Pulmonary artery endothelial cell (primary cell): Measurements from ENCODE around the gene EMC9. TPM values are rescaled to one million over a fixed set of nuclear protein-coding genes. Genes with fewer than 3 reads are reported as not detected.

ENCODE experiments used
- DNase-seq: peaks from one replicate; pipeline ENCODE4 v3.0.0-alpha.2; 2011; ENCODE audit warnings: low read depth, low spot score
- total RNA-seq: library from RNA; depleted of rRNA; stranded (reverse); fragments of >200 nt; gene quantifications from 2 replicates; pipeline ENCODE4 v1.2.3, GENCODE V29; 2014

The EMC9 gene
- total RNA-seq, 1 donor from 2014 or later = 27.6 TPM

DNA sequence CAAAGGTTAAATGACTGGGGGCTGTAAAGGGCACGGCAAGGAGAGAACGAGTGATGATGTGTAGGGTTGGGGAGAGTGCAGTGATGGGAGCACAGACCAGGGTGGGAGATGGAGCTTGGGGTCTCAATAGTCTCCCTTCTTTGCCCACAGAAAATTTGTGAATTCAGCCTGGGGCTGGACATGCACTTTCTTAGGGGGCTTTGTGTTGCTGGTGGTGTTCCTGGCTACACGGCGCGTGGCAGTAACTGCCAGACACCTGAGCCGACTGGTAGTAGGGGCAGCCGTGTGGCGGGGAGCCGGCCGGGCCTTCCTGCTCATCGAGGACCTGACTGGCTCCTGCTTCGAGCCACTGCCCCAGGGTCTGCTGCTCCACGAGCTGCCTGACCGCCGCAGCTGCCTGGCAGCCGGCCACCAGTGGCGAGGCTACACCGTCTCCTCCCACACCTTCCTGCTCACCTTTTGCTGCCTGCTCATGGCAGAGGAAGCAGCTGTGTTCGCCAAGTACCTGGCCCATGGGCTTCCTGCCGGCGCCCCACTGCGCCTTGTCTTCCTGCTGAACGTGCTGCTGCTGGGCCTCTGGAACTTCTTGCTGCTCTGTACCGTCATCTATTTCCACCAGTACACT, 9.2 kb downstream of the EMC9 start:
- DNase-seq = no peak

DNA sequence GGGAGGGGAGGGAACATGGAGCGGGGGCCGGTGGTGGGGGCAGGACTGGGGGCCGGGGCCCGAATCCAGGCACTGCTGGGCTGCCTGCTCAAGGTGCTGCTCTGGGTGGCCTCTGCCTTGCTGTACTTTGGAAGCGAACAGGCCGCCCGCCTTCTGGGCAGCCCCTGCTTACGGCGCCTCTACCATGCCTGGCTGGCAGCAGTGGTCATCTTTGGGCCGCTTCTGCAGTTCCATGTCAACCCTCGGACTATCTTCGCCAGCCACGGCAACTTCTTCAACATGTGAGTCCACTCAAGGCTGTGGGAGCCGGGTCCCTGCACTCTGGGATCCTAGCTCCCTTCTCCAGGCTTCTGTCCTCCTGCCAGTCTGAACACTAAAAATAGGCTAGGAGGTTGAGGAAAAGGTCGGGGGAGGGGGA, 9.8 kb downstream of the EMC9 start:
- DNase-seq = no peak

DNA sequence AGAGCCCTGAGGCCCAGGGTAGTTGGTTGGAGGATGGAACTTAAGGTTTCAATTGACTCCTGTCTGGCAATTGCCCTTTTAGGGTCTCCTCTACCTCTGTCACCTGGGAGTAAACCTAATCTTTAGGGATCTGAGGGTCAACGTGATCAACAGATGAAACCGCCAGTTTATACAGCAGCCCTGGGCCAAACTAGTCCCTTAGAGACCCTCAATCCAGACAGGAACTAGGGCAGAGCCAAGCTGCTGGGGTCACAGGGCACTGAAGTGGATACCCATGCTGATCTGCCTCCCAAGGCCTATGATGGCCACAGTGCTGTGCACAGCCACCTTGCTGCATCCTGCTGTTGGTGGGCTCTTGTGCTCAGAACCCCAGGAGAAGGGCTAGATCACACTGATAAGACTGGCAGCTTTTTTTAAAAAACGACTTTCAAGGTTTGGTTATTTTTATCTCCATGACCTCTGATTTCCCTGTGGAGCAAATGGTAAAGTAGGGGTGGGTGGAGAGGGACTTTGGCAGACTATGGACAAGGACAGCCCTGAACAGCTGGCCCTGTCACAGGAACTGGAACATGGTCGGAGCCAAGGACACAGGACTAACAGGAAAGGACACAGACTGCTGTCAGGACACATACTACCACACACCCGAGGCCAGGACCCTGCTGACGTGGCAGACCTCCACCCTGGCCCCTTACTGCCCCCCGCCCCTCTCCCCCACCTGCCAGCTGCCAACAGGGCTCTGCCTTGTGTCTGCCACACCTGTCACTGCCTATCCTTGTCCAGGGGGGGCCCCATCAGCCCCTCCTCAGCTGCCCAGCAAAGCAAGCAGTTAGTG, 10.5 kb downstream of the EMC9 start:
- no peak for DNase-seq

DNA sequence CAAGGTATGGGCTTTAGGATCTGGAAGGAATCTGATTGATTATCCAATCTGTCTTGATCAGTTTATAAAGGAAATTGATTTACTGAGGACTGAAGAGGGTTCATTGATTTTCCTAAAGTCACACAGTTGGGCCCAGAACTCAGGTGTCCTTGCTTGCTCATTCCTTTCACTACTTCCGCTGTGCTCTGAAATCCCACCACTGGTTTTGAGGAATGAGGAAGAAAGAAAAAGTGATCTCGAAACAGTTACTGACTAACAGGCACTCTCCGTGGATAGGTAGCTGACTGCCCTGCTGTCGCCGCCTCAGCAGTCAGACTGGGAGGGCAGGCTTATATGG, 11.0 kb downstream of the EMC9 start, which contains the start of gene FITM1:
Gene FITM1 (plus strand): TSS at position 280 of the 337 bp plus-strand sequence. CDS start 905 bp downstream, outside the sequence.
- DNase-seq = no peak

DNA sequence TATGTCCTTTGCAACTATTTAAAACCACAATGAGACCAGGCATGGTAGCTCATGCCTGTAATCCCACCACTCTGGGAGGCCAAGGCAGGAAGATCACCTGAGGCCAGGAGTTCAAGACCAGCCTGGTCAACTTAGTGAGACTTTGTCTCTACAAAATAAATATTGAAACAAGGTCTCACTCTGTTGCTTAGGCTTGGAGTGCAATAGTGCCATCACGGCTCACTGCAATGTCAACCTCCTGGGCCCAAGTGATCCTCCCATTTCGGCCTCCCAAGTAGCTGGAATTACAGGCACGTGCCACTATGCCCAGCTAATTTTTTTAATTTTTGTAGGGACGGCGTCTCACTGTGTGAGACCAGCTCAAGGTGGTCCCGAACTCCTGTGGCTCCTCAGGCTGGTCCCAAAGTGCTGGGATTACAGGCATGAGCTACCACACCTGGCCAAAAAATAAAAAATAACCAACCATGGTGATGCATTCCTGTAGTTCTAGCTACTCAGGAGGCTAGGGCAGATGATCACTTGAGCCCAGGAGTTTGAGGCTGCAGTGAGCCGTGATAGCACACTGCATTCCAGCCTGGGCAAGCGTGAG, 11.9 kb downstream of the EMC9 start:
- DNase-seq = no peak

DNA sequence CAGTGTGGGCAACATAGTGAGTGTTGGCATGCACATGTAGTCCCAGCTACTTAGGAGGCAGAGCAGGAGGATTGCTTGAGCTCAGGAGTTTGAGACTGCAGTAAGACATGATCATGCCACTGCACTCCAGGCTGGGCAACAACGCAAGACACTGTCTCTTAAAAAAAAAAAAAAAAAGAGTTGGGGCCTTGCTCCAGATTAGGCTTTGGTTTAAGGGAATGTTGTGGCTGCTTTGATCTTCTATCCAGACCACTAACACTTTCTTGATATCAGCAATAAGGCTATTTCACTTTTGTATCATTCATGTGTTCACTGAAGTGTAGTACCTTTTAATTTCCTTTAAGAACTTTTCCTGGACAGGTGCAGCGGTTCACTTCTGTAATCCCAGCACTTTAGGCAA, 13.7 kb downstream of the EMC9 start:
- no peak for DNase-seq

DNA sequence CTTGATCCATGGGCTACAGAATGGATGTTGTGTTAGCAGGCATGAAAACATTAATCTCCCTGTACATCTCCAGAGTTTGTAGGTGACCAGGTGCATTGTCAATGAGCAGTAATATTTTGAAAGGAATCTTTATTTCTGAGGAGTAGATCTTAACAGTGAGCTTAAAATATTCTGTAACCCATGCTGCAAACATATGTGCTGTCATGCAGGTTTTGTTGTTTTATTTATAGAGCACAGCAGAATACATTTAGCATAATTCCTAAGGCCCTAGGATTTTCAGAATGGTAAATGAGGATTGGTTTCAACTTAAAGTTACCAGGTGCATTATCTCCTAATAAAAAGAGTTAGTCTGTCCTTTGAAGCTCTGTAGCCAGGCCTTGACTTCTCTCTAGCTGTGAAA, 14.5 kb downstream of the EMC9 start:
- no peak for DNase-seq

DNA sequence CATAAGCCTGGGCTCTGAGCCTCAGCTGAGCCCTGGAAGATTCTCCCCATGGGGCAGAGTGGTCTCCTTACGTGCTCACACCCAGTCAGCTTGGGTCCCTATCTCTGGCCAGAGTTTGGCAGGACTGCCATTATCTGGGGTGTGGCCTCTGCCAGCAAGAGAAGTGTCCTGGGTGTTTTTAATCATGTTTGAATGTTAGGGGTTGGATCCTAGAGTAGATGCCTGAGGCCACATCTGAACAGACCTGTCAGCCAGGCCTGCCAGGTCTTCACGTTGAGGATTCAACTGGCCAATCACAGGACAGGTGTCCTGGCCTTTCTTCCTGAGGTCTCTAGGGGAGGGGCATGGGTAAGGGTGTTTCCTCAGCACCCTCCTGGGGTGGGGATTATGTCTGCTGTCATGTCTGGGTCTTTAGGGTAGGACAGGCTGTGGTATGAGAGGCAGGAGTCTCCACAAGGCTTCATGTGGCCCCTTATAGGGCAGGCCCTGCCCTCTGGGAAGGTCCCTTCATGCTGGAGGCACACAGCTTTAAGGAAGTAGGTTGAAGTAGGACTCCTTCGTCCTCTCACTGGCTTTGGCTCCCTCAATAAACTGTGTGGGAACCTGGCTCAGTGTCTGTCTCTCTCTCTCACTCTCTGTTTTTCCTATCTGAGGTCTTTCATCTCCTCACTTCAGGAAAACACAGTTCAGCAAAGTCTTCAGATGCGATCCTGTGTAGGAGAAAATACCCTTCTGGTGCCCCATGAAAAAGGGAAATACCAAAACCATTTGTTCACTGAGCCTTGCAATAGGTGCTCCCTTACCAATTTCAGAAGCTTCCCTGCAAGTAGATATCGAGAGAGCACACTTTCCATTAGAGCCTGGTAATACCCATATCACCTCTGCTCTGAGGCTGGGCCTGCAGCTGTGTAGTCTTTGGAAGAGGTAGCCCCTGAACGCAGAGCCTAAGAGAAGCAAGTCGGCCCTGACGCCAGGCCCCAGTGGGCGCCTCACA, 17.7 kb downstream of the EMC9 start:
- no peak for DNase-seq

DNA sequence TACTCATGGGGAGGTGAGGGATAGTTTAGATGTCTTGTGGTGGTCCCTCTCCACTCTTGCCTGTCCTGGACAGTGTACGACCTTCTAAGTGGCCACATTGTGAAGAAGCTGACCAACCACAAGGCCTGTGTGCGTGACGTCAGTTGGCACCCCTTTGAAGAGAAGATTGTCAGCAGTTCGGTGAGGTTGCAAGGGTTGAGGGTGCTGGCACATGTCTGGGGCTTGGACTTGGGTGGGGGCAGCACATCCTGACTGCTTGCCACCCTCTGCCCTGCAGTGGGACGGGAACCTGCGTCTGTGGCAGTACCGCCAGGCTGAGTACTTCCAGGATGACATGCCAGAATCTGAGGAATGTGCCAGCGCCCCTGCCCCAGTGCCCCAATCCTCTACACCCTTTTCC, 18.5 kb downstream of the EMC9 start:
- DNase-seq = no peak

DNA sequence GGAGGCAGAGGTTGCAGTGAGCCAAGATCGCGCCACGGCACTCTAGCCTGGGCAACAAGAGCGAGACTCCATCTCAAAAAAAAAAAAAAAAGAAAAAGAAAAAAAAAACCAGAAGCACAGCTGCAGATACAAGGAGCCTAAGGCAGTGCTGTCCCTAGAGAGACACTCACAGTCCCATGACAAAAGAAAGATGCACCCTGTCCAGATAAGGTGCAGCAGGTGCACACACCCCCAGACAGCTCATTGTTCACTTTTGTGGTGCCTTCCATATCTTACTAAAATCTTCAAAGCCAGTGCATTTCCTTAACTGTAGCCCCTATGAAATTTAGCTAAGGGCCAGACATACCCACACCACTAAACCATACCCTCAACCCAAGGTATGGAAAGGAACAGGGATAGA, 19.0 kb downstream of the EMC9 start:
- no peak for DNase-seq

DNA sequence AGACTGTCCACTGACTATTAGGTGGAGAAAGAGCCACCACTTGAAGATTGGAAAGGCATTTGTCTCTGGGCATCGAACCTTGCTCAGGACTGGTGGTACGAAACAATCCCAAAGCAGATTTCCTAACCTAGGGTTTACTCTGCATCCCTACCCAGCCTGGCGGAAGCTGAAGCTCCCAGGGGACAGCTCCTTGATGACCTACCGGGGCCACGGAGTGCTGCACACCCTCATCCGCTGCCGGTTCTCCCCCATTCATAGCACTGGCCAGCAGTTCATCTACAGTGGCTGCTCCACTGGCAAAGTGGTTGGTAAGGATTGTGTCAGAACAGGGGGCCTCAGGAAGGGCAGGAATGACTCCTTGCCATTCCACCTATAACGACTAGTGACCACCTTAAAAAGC, 20.2 kb downstream of the EMC9 start:
- no peak for DNase-seq

DNA sequence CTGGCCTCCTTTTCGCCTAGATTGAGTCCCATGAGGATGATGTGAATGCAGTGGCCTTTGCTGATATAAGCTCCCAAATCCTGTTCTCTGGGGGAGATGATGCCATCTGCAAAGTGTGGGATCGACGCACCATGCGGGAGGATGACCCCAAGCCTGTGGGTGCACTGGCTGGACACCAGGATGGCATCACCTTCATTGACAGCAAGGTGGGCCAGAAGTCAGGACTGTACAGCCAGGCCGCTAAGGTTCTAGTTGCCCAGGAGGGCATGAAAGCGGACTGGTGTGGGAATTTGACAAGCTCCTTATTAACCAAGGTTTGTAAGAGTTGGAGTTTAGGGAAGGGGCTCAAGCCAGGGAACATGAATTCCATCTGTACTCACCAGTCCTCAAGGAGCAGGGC, 21.7 kb downstream of the EMC9 start:
- DNase-seq = no peak

DNA sequence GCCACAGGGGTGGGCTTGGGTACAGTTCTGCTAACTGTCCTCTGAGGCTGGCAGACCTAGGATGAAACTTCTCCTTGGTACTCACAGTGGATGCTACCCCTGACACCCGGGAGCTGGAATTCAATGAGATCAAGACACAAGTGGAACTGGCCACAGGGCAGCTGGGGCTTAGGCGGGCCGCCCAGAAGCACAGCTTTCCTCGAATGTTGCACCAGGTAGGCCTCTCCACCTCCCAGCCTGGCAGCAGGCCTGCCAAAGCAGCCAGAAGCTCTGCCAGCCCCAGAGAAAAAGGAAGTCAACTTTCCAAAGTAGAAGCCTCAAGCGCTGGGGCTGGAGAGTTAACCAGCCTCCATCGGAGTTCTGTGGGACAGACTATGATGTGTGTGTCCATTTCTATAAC, 24.2 kb downstream of the EMC9 start:
- DNase-seq = no peak

DNA sequence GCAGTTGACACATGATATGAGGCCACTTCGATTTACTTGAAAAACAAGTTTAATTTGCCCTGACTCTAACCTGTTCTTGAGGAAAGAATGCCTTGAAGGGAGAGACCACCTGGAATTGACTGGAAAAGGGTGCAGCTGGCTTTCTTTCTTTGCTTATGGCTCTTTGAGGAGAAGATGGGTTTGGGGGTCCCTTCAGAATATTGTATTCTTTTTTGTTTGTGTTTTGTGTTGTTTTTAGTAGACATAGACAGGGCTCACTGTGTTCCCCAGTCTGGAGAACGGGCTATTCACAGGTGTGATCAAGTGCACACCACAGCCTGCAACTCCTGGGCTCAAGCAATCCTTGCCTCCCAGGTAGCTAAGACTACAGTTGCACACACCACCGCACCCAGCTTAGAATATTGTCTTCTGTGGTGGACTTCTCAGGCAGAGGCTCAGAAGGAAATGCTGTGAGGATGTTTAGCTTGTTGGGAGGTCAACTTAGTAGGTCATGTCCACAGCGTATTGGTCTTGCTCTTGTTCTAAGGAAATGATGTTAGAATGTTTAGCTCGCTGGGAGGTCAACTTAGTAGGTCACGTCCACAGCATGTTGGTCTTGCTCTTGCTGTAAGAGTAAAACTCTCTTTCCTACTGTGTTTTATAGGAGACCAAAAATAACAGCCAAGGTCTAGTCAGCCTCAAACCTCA, 25.1 kb downstream of the EMC9 start:
- no peak for DNase-seq

DNA sequence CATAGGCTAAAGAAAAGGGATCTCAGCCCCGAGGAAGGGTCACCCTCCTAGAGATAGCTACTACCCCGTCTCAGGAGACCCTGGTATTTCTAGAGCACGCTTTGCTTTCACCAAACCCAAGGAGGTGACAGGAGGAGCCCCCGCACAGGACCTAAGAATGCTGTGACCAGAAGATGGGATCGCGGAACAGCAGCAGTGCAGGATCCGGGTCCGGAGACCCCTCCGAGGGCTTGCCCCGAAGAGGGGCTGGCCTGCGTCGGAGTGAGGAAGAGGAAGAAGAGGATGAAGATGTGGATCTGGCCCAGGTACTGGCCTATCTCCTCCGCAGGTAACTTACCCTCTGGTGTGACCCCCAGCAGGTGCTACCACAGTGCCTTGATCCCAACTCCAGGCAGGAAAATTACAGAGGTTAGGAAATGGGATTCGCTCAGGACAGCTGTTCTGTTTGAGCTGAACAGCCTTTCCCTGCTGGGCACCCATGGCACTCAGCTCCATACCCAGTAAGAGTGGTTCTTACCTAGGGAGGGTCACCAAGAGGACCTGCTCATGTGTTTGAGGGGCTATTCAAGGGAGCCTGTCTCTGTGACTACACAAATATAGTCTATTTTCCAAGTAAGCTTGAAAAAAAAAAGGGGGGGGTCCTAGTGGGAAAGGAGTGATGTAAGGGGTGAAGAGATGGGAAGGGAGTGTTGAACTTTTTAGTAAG, 25.8 kb downstream of the EMC9 start:
- no peak for DNase-seq

DNA sequence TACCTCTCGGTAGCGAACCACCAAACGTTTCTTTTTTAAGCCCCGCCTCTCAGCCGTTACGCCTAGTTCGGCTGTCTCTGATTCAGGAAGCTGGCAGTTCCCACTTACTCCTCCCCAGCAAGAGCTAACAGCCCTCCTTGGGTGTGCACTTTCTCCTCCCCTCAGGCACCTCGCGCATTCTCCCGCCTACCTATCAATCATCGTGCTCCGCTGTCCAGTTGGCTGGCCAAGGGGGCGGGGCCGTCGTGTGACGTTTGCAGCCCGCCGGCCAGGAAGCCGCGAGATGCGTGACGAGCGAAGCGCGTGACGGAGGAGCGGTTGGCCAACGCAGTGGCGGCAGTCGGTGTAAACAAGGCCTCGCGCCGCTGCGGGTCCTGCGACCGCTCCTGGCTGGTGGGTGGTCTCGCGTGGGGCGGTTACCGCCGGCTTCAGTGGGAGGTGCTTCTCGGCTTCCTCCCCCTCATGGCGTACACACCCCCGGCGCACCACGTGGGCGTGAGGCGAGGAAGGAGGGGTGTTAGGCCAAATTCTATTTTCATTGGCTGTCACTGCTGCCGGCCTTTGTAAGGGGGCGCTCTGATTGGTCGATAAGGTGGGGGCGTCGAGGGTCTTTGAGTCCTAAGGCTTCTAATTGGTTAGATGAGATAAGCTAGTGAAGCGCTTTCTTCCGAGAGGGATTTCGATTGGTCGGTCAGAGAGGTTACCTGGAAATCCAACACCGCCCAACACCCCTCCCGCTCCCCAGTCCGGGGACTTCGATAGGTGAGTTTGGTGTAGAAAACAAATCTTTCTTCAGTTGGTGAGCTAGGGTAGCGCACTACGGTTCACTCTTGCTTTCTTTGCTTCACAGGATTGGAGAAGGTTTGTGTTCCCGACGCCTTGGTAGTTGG, 26.6 kb downstream of the EMC9 start, which contains the start of the genes DCAF11 and NRL:
Gene DCAF11 (plus strand): TSS at position 246 of the 890 bp plus-strand sequence. CDS start 818 bp downstream, outside the sequence.
Gene NRL (minus strand): TSS at position 418 of the 890 bp plus-strand sequence. CDS start 32,101 bp downstream, outside the sequence.
- peak; percentile 99 for DNase-seq

DNA sequence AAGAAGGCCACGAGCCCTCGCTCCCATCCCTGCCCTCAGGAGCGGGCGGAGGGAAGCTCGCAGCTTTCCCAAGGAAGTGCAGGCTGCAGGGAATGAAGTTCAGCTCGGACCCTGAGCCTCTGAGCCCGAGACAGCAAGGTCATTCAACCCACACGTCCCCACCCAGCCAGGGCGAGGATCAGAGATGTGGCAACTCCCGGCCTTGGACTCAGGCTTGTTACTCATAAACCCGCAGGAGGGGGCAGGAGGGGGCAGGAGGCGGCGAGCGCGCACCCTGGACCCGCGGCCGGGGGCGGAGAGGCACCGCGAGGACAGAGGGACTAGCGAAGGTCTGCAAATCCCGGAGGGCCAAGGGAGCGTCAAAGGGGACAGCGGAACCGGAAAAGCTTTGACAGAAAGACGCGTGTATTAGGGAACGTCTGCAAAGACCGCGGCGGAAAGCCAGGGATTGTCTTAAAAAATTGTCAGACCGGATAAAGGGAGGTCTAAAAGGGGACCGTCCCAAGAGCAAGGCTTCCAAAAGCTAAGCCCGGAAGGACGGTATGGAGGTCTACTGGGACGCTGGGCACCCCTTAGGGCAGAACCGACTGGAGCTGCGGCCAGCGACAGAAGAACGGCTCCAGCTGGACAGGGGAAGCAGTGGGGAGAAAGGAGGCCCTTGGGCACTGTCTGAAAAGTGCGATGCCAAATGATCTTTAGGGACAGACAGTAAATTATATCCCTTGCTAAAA, 27.4 kb downstream of the EMC9 start:
- peak; percentile 40 for DNase-seq

DNA sequence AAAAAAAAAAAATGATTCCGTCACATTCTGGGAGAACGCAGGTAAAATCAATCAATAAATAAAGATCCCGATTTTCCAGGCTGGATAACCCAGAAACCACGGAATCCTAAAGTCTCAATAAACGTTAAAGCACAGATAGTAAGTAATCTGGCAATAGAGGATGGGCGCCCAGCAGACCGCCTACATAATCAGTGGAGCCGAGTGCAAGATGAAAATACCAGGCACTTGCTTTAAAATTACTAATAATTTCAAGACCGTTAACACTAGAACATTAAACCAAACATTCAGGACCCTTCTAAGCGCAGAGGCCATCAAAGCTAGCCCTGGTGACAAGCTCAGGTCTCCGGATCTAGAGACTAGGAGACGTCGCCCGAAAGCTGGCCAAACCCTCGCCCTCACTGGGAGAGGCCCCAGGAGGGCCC, 28.0 kb downstream of the EMC9 start:
- DNase-seq = no peak
